Loucy (cell line): ENCODE data around the gene TGOLN2.

Experiments used
- CTCF ChIP-seq: fragments of 200-600 bp; sonication (generic); conservative IDR thresholded peaks from 2 replicates; pipeline ENCODE4 v1.5.1; 2014; ENCODE audit warnings: mild to moderate bottlenecking, antibody characterized with exemption, low read length
- EZH2phosphoT487 ChIP-seq: fragments of 200-600 bp; IDR thresholded peaks from 2 replicates; pipeline ENCODE4 v1.6.1; 2018; ENCODE audit warnings: antibody characterized with exemption, mild to moderate bottlenecking, moderate library complexity, borderline replicate concordance

DNA sequence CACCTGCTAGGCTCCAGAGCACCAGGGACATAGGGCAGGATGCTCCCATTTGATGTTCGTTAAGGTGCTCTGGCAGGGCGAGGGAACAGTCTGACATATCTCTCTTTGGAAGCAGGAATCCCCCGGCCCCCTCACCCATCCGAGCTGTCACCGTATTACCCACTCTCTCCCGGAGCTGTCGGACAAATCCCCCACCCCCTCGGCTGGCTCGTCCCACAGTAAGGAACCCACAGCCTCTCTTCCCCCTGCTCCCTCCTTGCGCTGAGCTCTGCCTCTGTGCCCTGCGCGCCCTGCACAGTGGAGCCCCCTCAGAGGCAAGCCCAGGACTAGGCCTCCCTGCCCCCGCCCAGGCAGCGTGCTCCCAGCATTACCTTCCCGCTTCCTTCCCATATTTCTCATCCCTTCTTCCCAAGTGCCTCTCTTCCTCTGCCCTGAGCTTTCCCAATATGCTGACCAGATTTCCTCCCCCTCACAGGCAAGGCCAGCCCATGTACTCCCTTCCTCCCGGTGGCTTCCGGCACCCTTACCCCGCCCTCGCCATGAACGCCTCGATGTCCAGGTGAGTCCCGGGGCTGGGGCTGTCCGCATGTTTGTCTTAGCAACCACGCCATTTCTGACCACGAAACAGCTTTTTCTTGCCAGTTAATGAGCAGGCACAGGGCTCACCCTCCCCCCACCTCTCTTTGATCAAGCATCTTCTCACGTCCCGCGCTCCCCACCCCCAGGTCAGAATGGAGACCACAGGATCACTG is 23.8 kb downstream of the TGOLN2 start:
- no peak for TF ChIP-seq CTCF
- no peak for TF ChIP-seq EZH2phosphoT487
